Adipocyte (in vitro differentiated cells): Measurements from ENCODE around the gene MYH6.
"Not testable (repeated sequence)": the region's sequence is repeated elsewhere in the genome, so short reads cannot be mapped to it uniquely, and the experiment has no call there.

Source experiments
- DNase-seq: peaks from one replicate; pipeline ENCODE4 v3.0.0-alpha.2; 2015; ENCODE audit warnings: low read depth
- H3K27me3 ChIP-seq: replicated peaks from 2 replicates; pipeline ENCODE4 v1.7.0; 2013; ENCODE audit warnings: mild to moderate bottlenecking, low read length, moderate library complexity; ENCODE audit not compliant: control insufficient read depth, insufficient read depth
- H3K36me3 ChIP-seq: 2 replicates; pipeline ENCODE4 v1.7.0; 2013; ENCODE audit warnings: low read length, mild to moderate bottlenecking, moderate library complexity; ENCODE audit not compliant: control insufficient read depth, insufficient read depth, severe bottlenecking
- H3K4me1 ChIP-seq: 2 replicates; pipeline ENCODE4 v1.7.0; 2013; ENCODE audit warnings: mild to moderate bottlenecking, low read length, moderate library complexity; ENCODE audit not compliant: control insufficient read depth, insufficient read depth
- H3K4me3 ChIP-seq: 2 replicates; pipeline ENCODE4 v1.7.0; 2013; ENCODE audit warnings: mild to moderate bottlenecking, low read length, moderate library complexity
- H3K9ac ChIP-seq: 2 replicates; pipeline ENCODE4 v1.7.0; 2013; ENCODE audit warnings: mild to moderate bottlenecking, low read length, moderate library complexity
- H3K9me3 ChIP-seq: 2 replicates; pipeline ENCODE4 v1.7.0; 2013; ENCODE audit warnings: mild to moderate bottlenecking, low read length, moderate library complexity; ENCODE audit not compliant: control insufficient read depth

Gene MYH6

DNA sequence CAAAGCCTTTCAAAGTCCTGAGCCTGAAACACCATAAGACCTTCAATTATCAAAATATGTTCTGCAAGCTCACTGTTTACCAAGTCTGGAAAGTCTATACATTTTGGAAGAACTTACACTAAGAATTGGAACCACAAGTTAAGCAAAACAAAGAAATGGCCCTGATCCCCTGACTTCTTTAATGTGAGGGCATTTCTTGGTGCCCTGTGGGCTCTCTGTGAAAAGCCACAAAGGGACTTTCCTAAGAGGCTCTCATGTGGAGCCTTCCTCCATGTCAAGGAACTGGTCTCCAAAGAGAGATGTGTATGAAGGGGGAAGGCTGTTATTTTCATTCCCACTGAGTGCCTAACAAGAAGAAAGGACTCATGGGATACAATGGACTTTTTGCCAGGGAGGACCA lies 13.5 kb upstream of the MYH6 start:
- Histone ChIP-seq H3K36me3 (no peaks in the 10 kb centered on the region), H3K9ac (no peak overlapping the region), H3K4me1 (no peaks in the 10 kb centered on the region), H3K27me3 (peaks cover 40% of the 10 kb centered on the region), H3K4me3 (no peak overlapping the region), H3K9me3 (peaks cover 3% of the 10 kb centered on the region)
- DNase-seq, result no peak

DNA sequence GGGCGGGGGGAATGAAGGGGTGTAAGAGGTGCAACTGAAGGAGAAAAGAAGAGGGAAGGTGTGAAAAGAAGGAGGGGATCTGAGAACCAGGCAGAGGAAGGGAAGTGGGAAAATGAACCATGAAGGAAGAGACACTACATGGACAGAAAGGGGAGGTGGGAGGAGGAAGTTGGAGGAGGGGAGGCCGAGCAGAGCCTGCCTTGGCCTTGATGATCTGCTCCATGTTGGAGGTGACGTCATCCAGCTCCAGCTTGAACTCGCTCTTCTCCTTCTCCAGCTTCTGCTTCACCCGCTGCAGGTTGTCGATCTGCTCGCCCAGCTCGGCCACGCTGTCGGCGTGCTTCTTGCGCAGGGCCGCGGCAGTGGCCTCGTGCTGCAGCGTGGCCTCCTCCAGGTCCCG lies 11.6 kb upstream of the MYH6 start:
- H3K27me3 ChIP-seq, result peaks cover 36% of the 10 kb centered on the region
- H3K36me3 ChIP-seq, DNase-seq, H3K9me3 ChIP-seq, H3K9ac ChIP-seq, H3K4me1 ChIP-seq, H3K4me3 ChIP-seq: not testable (repeated sequence)

DNA sequence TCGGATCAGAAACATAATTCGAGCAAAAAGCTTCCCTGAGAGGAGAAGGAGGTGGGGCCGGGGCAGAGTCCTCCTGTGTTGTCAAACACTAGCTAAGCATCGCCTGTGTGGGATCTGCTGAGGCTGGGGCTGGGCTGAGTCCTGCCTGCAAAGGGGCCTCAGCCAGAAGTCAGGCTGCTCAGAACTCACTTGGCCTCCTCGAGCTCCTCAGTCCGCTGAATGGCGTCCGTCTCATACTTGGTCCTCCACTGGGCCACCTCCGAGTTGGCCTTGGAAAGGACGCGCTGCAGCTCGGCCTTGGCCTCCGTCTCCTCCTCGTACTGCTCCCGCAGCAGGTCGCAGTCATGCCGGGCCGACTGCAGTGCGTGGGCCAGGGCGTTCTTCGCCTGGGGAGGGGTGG lies 9.9 kb upstream of the MYH6 start:
- Histone ChIP-seq H3K4me1 (no peaks in the 10 kb centered on the region), H3K4me3 (no peak overlapping the region), H3K27me3 (peaks cover 31% of the 10 kb centered on the region), H3K36me3 (no peaks in the 10 kb centered on the region), H3K9me3 (no peaks in the 10 kb centered on the region), H3K9ac (no peak overlapping the region)
- no peak for DNase-seq

DNA sequence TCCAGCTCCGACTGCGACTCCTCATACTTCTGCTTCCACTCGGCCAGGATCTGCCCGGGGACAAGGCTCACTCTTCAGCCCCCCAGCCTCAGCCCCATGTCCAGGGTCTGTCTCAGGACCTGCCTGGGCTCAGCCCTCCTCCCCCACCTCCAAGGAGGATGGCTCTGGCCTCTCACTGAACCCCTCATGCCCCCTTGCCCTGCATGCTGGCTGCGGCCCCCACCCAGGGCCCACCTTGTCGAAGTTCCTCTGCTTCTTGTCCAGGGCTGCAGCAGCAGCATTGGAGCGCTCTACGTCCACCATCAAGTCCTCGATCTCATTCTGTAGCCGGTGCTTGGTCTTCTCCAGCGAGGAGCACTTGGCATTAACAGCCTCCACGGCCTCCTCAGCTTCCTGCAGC lies 9.2 kb upstream of the MYH6 start:
- H3K9ac ChIP-seq, DNase-seq, H3K36me3 ChIP-seq, H3K4me3 ChIP-seq, H3K4me1 ChIP-seq, H3K9me3 ChIP-seq: not testable (repeated sequence)
- peaks cover 37% of the 10 kb centered on the region for H3K27me3 ChIP-seq

DNA sequence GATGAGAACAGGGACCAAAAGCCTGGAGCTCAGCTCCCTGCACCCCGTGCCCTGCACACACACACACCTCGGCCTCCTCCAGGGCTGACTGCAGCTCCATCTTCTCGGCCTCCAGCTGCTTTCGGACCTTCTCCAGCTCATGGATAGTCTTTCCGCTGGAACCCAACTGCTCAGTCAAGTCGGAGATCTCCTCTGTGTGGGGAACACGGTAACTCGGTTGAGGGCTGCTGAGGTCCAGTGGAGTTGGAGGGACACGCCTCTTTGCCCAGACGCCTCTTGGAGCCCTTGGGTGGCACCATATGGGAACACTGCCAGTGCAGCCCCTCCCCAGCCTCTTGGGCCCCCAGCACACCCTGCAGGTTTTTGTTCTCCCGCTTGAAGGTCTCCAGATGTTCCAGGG lies 8.7 kb upstream of the MYH6 start:
- no peak overlapping the region for H3K4me3 ChIP-seq
- H3K27me3 ChIP-seq, result peaks cover 38% of the 10 kb centered on the region
- no peaks in the 10 kb centered on the region for H3K36me3 ChIP-seq
- H3K9me3 ChIP-seq, result no peaks in the 10 kb centered on the region
- H3K9ac ChIP-seq, result no peak overlapping the region
- H3K4me1 ChIP-seq, result no peaks in the 10 kb centered on the region
- no peak for DNase-seq

DNA sequence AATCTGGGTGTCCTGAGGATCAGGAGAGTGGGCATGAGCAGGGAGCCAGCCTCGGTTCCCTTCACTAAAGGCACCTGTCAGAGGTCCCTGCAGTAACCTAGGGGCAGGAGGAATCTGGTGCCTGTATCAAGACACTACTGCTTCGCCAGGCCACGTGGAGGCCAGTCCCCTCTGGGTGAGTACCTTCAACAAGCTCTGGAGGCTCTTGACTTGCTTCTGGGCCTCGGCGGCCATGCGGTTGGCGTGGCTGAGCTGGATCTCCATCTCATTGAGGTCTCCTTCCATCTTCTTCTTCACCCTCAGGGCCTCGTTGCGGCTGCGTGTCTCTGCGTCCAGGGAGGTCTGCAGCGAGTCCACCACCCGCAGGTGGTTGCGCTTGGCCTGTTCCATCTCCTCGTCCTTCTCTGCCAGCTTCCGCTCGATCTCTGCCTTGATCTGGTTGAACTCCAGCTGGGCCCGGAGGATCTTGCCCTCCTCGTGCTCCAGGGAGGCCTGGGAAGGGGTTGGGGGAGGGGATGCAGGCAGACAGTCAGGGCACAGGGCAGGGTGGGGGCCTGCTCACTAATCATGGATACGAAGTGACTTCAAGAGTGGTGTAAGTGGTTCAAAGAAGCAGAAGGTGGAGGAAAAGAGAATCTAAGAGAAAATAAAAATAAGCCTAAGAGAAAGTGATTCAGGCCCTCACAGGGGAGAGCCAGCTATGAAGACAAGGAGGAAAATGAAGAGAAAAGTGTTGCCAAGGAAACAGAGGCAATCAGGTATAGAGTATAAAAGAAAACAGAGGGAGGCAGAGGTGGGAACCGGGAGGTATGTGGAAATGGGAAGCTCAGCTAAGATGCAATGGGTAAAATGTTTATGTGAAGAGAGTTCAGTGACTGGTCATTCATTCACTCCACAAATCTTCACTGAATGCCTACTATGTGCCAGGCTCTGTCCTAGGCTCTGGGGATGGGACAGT lies 8.0 kb upstream of the MYH6 start:
- no peak for DNase-seq
- Histone ChIP-seq H3K4me1 (no peaks in the 10 kb centered on the region), H3K9ac (no peak overlapping the region), H3K4me3 (no peak overlapping the region), H3K36me3 (no peaks in the 10 kb centered on the region), H3K9me3 (no peaks in the 10 kb centered on the region), H3K27me3 (peaks cover 38% of the 10 kb centered on the region)

DNA sequence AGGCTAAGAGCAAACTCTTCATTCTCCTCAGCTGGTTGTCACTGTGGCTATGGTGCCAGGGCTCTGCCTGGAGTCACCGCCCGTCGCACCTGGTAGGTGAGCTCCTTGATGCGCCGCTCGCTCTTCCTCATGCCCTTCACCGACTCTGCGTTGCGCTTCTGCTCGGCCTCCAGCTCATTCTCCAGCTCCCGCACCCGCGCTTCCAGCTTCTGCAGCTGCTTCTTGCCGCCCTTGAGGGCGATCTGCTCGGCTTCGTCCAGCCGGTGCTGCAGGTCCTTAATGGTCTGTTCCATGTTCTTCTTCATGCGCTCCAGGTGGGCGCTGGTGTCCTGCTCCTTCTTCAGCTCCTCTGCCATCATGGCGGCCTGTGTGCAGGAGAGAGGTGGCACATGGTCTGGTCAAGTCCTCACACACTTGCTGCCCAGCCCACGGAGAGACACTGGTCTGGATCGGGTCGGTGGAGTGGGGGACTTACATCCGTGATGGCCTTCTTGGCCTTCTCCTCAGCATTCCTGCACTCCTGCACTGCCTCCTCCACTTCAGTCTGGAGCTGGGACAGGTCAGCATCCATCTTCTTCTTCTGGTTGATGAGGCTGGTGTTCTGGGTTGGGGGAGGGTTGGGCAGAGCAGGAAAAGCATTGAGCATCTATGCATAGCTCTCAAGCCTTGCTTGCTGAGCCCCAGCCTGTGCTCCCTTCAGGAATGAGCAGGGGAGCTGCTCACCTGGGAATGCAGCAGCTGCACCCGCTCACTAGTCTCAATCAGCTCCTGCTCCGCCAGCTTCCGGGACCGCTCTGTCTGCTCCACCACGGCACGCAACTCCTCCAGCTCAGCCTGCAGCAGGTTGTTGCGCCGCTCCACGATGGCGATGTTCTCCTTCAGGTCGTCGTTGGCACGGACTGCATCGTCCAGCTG lies 7.1 kb upstream of the MYH6 start:
- no peak overlapping the region for H3K4me3 ChIP-seq
- no peak overlapping the region for H3K9ac ChIP-seq
- H3K4me1 ChIP-seq, result no peaks in the 10 kb centered on the region
- H3K27me3 ChIP-seq, result peaks cover 37% of the 10 kb centered on the region
- no peaks in the 10 kb centered on the region for H3K9me3 ChIP-seq
- DNase-seq, result no peak
- H3K36me3 ChIP-seq, result no peaks in the 10 kb centered on the region

DNA sequence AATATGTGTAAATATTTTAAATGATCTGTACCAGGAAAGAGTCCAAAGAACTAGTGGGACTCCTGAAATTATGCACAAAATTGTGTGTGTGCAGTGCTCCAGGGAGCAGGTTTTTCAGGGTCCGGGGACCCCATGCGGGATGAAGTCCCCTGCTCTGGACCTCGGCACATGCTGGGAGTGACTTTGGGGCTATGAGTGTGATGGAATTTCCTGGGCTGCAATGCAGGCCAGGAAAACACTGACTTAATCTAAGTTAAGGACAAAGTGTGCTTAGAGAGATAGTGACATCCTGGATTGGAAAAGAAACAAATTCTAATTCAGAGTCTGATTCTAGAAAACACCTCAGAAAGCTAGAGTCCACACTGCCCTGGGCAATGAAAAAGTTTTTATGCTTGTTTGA lies 6.2 kb upstream of the MYH6 start:
- no peak for DNase-seq
- no peaks in the 10 kb centered on the region for H3K4me1 ChIP-seq
- peaks cover 42% of the 10 kb centered on the region for H3K27me3 ChIP-seq
- no peaks in the 10 kb centered on the region for H3K9me3 ChIP-seq
- H3K36me3 ChIP-seq, result no peaks in the 10 kb centered on the region
- H3K9ac ChIP-seq, result no peak overlapping the region
- H3K4me3 ChIP-seq, result no peak overlapping the region

DNA sequence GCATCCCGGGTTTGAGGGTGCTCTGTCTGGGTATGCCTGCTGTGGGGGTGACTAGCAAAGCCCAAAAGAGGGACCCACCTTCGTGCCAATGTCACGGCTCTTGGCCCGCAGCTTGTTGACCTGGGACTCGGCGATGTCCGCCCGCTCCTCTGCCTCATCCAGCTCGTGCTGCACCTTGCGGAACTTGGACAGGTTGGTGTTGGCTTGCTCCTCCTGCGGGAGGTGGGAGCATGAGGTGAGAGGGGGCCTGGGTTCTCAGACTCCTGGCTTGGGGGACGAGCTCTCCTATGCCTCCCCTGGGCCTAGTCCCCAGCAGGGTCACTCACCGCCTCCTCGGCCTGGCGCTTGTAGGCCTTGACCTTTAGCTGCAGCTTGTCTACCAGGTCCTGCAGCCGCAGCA lies 5.6 kb upstream of the MYH6 start:
- H3K9ac ChIP-seq, result no peak overlapping the region
- no peaks in the 10 kb centered on the region for H3K4me1 ChIP-seq

DNA sequence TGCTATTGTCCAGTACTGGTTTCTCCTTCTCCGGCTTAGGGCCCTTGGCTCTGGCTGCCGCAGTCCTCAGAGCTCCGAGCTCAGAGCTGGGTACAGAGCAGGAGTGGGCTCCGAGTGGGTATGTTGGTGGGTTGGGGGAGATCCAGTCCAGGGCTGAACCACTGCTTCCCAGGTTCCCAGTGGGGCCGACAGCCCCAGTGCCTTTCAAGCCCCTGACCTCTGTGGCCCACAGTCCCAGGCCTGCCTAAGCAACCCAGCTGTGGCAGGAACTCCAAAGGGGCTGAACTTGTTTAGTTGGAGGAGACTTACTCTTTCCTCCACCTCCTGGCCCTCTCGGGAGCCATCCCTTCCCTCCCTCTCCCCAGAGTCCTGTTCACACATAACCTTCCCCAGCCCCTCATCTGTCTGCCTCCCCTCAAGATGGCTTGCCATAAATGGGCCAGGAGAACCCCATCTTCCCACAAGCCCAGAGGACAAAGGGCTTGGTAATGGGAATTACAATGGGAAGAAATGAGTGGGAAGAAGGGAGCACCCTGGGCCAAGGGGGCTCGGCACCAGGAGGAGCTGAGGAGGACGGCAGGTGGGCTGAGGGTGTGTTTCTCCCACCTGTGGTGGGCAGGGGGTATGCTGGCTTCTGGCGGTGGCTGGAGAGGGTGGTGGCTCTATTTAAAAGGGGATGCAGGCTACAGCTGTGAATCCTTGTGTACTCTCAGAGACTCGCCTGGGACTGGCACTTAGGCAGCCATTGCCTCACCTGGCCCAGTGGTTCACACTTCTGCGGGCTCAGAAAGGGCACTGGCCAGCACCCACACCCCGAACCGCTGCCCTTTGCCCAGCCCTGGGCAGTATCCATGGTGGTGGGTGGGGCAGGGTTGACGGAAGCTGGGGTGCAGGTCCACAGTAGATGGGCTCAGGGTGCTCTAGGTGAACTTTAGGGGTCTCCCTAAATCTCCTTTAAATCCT lies 3.8 kb upstream of the MYH6 start:
- Histone ChIP-seq H3K4me1 (no peaks in the 10 kb centered on the region), H3K9me3 (no peaks in the 10 kb centered on the region), H3K9ac (no peak overlapping the region), H3K27me3 (peaks cover 34% of the 10 kb centered on the region), H3K4me3 (no peak overlapping the region), H3K36me3 (no peaks in the 10 kb centered on the region)
- no peak for DNase-seq

More for the DNA sequence above, 5.6 kb upstream of the MYH6 start:
- H3K4me3 ChIP-seq, result no peak overlapping the region
- no peaks in the 10 kb centered on the region for H3K9me3 ChIP-seq
- H3K36me3 ChIP-seq, result no peaks in the 10 kb centered on the region
- no peak for DNase-seq
- peaks cover 36% of the 10 kb centered on the region for H3K27me3 ChIP-seq
